AG10803 (cell line): Measurements from ENCODE around the gene WWOX.

ENCODE experiments used
- DNase-seq: peaks from one replicate; pipeline ENCODE4 v3.0.0; 2010; ENCODE audit warnings: low read depth
- H3K4me3 ChIP-seq: 2 replicates; pipeline ENCODE4 v1.5.1; 2011; ENCODE audit warnings: mild to moderate bottlenecking, low read length, control low read depth
- TF ChIP-seq, protein P1 (sequence below): conservative IDR thresholded peaks from 2 replicates; pipeline ENCODE4 v1.5.1; 2011; ENCODE audit warnings: mild to moderate bottlenecking, low read length, control low read depth, inconsistent platforms

WWOX gene

DNA sequence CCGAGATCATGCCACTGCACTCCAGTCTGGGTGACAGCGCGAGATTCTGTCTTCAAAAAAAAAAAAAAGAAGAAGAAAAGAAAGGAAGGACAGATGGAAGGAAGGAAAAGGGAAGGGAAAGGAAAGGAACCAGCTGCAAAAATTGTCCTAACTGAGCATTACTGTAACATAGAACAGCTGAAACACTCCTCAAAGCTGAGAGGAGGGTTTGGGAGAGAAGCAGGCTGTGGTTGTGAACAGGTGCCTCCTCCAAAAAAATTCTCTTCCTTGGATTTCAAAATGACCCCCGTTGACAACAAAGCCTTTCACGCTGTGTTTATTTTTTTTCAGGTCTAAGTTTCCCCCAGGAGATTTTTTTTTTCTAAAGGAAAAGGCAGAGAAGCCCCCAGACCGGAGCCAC lies 541.4 kb downstream of the WWOX start:
- H3K4me3 ChIP-seq = no peak overlapping the region

DNA sequence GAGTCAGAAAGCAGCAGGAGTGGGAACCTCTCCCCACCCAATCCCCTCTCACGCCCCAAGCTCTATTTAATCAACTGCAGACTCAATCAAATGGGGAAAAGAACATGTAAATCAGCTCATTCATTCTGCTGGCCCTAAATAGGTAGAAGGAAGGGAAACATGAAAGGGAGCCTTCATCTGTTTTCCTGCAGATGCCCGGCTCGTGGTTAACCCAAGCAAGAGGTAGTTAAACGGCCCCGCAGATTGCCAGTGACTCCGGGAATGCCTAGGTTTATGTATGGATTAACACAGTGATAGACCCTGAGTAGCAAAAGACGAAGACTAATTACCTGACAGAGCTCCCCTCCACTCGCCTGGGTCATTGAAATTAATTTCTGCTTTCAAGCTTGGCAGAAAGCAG lies 542.0 kb downstream of the WWOX start:
- TF ChIP-seq, protein P1, sequence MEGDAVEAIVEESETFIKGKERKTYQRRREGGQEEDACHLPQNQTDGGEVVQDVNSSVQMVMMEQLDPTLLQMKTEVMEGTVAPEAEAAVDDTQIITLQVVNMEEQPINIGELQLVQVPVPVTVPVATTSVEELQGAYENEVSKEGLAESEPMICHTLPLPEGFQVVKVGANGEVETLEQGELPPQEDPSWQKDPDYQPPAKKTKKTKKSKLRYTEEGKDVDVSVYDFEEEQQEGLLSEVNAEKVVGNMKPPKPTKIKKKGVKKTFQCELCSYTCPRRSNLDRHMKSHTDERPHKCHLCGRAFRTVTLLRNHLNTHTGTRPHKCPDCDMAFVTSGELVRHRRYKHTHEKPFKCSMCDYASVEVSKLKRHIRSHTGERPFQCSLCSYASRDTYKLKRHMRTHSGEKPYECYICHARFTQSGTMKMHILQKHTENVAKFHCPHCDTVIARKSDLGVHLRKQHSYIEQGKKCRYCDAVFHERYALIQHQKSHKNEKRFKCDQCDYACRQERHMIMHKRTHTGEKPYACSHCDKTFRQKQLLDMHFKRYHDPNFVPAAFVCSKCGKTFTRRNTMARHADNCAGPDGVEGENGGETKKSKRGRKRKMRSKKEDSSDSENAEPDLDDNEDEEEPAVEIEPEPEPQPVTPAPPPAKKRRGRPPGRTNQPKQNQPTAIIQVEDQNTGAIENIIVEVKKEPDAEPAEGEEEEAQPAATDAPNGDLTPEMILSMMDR = no peak
- H3K4me3 ChIP-seq = no peak overlapping the region
- DNase-seq = no peak

More for the DNA sequence above, 541.4 kb downstream of the WWOX start:
- TF ChIP-seq, protein P1 = no peak
- DNase-seq = no peak

DNA sequence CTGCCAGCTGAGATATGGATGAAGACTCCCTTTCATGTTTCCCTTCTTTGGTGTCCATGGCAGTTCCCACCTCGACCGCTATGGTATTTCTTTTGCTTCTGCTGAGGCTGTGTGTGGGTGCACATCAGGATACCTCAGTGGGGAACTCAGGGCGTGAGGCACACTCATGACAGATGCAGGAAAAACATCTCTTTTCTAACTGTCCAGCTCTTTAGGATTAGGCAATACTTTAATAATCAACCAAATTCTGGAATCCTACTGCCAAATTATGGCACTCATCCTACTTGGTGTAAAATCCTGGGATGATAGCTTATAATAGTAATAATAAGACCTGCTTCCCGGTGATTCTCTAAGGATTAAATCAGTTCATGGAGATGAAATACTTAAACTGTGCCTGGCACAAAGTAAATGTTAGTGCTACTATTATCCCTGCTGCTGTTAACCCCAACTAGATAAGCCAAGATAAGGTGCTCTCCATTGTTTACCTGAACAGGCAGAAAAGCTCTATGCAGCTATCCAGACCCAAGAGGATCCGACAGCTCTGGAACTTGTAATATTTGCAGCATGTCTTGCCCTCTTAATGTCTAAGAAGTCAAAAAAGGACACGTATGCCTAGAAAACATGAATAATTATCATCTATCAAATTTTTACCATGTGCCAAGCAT lies 543.3 kb downstream of the WWOX start:
- H3K4me3 ChIP-seq = no peak overlapping the region
- TF ChIP-seq, protein P1 = no peak
- DNase-seq = no peak

DNA sequence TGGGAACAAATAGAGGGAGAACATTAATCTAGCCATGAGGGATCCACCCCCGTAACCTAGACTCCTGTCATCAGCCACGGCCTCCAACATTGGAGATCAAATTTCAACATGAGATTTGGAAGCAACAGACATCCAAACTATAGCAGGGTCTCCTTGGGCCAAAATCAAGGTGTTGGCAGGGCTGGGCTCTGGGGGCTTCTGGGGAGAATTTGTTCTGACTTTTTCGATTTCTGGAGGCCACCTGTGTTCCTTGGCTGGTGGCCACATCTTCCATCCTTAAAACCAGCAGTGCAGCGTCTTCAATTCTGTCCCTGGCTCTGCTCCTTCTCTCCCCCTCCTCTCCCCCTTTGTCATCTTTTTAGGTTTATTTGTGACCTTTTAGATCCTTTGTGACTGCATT lies 546.2 kb downstream of the WWOX start:
- no peak for DNase-seq
- H3K4me3 ChIP-seq = no peak overlapping the region
- TF ChIP-seq, protein P1 = no peak

DNA sequence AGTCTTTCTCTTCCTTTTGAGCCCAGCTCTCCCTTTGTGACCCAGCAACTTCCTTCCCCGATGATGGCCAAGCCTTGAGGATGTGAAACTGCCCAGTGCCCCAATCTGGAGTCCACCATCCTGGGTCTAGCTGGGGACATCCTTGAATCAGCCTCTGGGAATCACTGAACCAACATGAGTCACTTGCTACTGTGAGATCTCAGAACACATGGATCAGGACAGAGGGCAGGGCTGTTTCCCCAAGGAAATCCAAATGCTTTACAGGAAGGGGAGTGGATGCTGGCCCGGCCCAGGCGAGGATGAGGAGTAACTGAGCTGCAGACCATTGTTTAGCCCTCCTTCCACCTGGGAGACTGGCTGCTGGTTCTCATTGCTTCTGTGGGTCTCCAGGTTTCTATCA lies 547.6 kb downstream of the WWOX start:
- H3K4me3 ChIP-seq = no peak overlapping the region
- TF ChIP-seq, protein P1 = no peak
- no peak for DNase-seq

DNA sequence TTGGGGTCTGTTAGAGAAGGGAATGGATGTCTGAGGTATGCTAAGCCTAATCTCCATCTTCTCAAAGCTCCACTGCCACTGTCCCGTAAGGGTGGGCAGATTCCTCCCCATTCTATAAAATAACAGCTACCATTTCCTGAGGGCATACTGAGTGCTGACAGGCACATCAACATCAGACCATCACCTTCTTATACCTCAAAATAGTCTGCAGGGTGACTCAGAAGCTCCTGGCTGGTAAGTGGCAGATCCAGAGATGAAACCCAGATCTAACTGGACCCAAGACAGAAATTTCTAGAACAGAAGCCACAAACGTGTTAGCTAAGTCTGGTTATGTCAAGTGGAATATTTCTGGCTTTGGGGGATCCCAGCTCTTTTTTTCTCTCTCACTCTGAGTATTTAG lies 548.0 kb downstream of the WWOX start:
- TF ChIP-seq, protein P1 = no peak
- no peak for DNase-seq
- no peak overlapping the region for H3K4me3 ChIP-seq

DNA sequence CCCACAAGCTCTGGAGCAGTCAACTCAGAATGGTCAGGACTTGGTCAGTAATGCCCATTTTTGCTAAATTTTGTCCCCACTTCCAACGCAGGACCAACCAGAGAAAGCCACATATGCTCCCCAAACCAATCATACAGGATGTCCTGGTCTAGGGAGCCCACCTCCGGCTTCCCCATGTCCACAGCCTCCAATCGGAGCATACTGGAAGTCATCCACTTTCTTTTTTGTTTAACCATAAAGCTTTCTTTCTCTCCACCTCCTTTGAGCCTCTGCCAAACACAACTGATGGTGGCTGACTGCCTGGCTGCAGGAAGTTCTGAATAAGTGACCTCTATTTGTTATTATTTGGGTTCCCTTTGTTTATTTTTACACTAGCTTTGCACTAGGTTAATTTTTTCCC lies 549.1 kb downstream of the WWOX start:
- TF ChIP-seq, protein P1 = no peak
- no peak overlapping the region for H3K4me3 ChIP-seq
- DNase-seq = no peak
